ENCODE results near the gene NUP98.

DNA sequence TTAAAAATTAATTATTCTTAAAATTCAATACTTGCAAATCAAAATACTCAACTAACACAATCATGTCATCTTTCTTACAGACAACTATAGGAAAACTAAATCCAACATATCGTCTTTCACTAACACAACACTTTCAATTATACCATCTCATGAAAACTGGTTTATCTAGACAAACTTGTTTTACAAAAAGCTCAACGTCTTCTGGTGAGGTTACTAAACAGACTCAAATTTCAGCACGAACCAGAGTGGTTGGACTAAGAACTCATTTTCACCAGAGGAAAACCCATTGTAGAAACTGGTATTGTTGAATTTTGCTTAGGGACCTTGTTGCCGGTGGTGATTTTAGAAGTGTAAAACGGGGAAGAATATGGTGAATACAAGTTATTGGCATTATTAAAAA lies 52.2 kb downstream of the NUP98 start:
- TF ChIP-seq, protein P1, sequence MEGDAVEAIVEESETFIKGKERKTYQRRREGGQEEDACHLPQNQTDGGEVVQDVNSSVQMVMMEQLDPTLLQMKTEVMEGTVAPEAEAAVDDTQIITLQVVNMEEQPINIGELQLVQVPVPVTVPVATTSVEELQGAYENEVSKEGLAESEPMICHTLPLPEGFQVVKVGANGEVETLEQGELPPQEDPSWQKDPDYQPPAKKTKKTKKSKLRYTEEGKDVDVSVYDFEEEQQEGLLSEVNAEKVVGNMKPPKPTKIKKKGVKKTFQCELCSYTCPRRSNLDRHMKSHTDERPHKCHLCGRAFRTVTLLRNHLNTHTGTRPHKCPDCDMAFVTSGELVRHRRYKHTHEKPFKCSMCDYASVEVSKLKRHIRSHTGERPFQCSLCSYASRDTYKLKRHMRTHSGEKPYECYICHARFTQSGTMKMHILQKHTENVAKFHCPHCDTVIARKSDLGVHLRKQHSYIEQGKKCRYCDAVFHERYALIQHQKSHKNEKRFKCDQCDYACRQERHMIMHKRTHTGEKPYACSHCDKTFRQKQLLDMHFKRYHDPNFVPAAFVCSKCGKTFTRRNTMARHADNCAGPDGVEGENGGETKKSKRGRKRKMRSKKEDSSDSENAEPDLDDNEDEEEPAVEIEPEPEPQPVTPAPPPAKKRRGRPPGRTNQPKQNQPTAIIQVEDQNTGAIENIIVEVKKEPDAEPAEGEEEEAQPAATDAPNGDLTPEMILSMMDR (IDR thresholded peaks at IDR 0.05 in 2 of 3, conservative IDR thresholded peaks at IDR 0.05 in 1 of 3; ENCODE audit: borderline replicate concordance in 1 of 3, insufficient read depth in 1 of 3, low read depth in 2 of 3, low read length in 2 of 3), result no peak
- TF ChIP-seq, protein P2, sequence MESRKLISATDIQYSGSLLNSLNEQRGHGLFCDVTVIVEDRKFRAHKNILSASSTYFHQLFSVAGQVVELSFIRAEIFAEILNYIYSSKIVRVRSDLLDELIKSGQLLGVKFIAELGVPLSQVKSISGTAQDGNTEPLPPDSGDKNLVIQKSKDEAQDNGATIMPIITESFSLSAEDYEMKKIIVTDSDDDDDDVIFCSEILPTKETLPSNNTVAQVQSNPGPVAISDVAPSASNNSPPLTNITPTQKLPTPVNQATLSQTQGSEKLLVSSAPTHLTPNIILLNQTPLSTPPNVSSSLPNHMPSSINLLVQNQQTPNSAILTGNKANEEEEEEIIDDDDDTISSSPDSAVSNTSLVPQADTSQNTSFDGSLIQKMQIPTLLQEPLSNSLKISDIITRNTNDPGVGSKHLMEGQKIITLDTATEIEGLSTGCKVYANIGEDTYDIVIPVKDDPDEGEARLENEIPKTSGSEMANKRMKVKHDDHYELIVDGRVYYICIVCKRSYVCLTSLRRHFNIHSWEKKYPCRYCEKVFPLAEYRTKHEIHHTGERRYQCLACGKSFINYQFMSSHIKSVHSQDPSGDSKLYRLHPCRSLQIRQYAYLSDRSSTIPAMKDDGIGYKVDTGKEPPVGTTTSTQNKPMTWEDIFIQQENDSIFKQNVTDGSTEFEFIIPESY (IDR thresholded peaks at IDR 0.05; ENCODE audit: extremely low read depth, insufficient replicate concordance, low read length), result no peak

Measured in HCT116 (cell line).